Activated CD4-positive, alpha-beta T cell treated with anti-CD3 and anti-CD28 coated beads, Interleukin-2, amount 50 U/mL, for 24 hours (primary cell): ENCODE data around the gene MAN2A2.

Experiments used
- DNase-seq, 2 donors: peaks; one replicate each; pipeline ENCODE4 v3.0.0-alpha.2; 2020; ENCODE audit warnings: low read depth in 1 of 2, low spot score in 1 of 2

Gene MAN2A2

GRCh38 chr15:90941038-90941437 is 37.9 kb downstream of the MAN2A2 start:
- no peak for DNase-seq

GRCh38 chr15:90942354-90943120 is 39.4 kb downstream of the MAN2A2 start:
- DNase-seq = no peak

GRCh38 chr15:90945091-90945490 is 42.0 kb downstream of the MAN2A2 start:
- DNase-seq = no peak

- DNase-seq = no peak
Measured at GRCh38 chr15:90946538-90946937, 43.4 kb downstream of the MAN2A2 start.

- DNase-seq = no peak
Measured at GRCh38 chr15:90946941-90947576, 44.0 kb downstream of the MAN2A2 start.

GRCh38 chr15:90947577-90948357 is 44.7 kb downstream of the MAN2A2 start:
- no peak for DNase-seq

GRCh38 chr15:90948506-90948905 is 45.4 kb downstream of the MAN2A2 start:
- no peak for DNase-seq

- no peak for DNase-seq
Measured at GRCh38 chr15:90949979-90950675, 47.0 kb downstream of the MAN2A2 start.

GRCh38 chr15:90950676-90951075 is 47.6 kb downstream of the MAN2A2 start:
- no peak for DNase-seq

GRCh38 chr15:90952901-90953677 is 50.0 kb downstream of the MAN2A2 start:
- no peak for DNase-seq

- no peak for DNase-seq
Measured at GRCh38 chr15:90953947-90954711, 51.0 kb downstream of the MAN2A2 start.

GRCh38 chr15:90954712-90955623 is 51.9 kb downstream of the MAN2A2 start, which contains the start of gene RCCD1:
Gene RCCD1, plus strand, starts transcription at chr15:90954884. Its CDS starts 1,851 bp downstream, at chr15:90956735.
- peak; percentile 75 to 90 for DNase-seq

- DNase-seq = no peak
Measured at GRCh38 chr15:90955624-90956273, 52.6 kb downstream of the MAN2A2 start.

GRCh38 chr15:90956274-90957030 is 53.4 kb downstream of the MAN2A2 start:
- peak in 1 of 2 donors; percentile 49 for DNase-seq

- DNase-seq = no peak
Measured at GRCh38 chr15:90957031-90957790, 54.1 kb downstream of the MAN2A2 start.

GRCh38 chr15:90957791-90958190 is 54.7 kb downstream of the MAN2A2 start:
- no peak for DNase-seq
